Measurements from ENCODE around the gene DUS1L.
A peak's percentile ranks its signal among the peaks of the same experiment; 100 is the strongest.

DUS1L gene

DNA sequence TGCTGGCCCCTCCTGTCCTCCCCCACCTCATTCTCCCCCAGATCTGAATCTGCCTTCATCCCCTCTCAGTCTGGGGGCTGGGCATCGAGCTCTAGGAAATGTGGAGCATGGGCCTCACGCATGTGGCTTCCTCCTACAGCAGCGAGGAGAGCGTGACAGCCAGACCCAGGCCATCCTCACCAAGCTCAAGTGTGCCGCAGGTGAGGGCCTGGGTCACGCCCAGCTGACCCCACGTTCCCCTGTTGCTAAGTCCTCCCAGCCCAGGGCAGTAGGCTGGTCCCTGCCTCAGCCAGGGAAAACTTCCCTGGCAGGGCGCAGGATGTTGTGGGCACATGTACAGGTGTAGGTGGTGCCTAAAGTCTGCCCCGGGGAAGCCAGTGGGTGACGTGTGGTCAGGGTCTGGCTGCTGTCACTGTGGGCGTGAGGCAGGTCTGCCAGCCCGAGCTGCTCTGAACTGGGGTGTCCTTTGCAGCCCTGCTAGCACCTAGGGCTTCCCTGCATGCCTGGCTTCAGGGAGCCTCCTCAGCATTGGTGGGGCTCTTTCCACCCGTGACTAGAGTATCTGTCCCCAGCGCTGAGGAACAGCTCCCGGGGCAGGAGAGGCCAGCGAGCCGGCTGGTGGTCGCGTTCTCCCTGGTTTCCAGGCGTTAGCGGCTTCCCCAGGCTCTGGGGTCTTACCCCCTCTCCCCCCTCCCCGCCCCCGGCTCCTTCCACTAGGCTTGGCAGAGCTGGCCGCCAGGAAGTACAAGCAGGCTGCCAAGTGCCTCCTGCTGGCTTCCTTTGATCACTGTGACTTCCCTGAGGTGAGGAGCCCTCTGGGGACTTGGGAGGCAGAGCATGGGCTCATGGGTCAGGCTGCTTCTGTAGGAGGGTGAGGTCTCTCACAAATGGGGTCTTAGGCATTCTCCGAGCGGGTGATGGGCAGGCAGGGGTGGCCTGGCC, 10.3 kb downstream of the DUS1L start:
- no peak for DNase-seq

DNA sequence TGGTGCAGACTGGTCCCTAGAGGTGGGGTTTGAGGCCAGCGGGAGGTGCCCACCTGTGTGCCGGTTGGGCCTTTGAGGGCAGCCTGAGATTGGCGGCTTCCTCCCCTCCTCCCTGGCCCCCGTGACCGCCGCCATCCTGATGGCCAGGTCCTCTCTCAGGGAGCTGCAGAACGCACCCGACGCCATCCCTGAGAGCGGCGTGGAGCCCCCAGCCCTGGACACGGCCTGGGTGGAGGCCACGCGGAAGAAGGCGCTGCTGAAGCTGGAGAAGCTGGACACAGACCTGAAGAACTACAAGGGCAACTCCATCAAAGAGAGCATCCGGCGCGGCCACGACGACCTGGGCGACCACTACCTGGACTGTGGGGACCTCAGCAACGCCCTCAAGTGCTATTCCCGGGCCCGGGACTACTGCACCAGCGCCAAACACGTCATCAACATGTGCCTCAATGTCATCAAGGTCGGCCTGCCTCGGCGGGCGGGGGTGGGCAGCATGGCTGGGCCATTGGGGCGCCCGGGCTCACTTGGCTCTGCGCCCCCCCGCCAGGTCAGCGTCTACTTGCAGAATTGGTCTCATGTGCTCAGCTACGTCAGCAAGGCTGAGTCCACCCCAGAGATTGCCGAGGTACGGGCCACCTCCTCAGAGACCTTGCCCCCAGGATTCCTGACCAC, 11.1 kb downstream of the DUS1L start:
- no peak for DNase-seq

DNA sequence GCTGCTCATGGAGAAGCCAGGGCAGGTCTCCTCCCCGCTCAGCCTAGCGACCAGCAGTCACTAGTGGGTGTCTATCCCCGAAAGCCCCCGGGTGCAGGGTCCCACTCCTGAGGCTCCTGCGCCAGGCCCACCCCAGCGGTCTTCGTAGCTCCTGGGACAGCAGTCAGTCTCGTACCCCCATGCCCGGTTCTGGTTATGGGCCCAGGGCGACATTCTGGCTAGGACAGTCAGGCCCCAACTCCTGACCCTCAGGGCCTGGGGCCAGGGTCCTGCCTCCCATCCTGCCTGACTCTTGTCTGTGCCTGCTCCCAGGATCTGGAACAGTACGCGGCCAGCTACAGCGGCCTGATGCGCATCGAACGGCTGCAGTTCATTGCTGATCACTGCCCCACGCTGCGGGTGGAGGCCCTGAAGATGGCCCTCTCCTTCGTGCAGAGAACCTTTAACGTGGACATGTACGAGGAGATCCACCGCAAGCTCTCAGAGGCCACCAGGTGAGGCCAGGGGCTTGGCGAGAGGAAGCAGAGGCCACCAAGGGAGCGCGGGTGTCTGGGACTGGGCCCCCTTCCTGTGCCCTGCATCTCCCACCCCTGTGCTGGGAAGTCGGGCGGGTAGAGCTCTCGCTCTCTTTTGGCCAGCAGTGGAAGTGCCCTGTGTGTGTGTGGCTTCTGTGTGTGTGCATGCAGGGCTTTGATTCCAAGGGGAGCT, 11.9 kb downstream of the DUS1L start:
- DNase-seq, result peak; percentile 2

GRCh38 chr17:82053130-82053529, 12.5 kb downstream of the DUS1L start:
- no peak for DNase-seq

DNA sequence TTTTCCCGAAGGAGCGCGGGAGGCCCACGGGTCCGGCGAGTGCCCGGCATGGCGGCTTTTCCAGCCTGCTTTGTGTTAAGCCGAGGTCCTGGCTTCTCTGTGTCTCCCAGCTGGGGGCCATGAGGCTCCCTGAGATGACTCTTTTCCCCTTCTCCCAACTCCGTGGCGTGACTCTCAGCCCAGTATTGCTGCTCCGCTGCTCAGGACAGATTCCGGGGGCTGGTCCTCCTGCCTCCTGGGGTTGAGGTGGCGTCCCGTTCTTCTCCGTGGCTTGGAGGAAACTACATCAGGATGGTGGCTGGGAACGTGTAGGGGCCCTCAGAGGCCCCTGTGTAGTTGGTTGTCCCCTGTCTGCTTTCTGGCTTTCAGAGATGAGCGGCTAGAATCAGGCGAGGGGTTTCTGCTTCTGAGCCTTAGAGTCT, 13.0 kb downstream of the DUS1L start:
- DNase-seq, result no peak

GRCh38 chr17:82051776-82052637, 13.6 kb downstream of the DUS1L start, which contains the start of the genes GPS1 and RFNG:
GPS1 (plus strand) TSS chr17:82051898; CDS start chr17:82051932, 34 bp downstream.
RFNG (minus strand) TSS chr17:82051811; CDS start chr17:82051766, 45 bp downstream.
- peak; percentile 89 for DNase-seq

DNA sequence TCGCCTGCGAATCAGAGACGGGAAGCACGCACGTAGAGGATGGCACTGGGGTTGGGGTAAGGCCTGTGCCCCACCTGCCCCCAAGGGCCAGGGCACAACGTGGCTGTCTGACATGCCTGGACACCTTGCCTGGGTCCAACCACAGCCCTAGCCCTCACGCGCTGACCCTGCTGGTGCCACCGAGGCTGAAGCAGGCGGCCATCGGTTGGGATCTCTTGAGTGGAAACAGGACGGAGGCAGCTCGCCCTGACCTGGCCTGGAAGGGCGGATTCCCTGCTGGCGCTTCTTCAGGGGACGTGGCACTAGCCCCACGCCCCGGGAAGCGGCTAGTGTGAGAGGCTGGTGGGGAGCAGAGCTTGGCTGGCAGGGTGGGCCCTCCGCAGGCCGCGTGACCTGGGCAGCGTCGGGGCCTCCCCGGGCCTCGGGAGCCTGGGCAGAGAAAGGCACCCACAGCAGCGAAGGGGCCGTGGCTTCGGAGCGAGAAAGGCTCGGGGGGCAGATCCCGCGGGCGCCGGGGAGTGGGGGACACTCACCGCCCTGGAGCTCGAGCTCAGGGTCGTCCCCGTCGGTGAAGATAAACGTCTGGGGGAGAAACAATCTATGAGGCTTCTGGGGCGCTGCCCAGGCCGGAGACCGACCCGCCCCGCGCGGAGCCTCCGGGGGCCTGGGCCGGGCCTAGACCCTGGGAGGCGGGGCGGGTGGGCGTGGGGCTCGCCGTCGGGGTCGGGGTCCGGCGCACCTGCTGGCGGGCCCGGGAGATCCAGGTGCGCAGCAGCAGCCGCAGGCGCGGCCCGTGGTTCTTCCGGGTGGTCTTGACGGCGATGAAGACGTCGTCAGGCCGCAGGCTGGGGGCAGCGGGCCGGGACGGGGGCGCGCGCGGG, 14.6 kb downstream of the DUS1L start:
- DNase-seq, result no peak

GRCh38 chr17:82050152-82050760, 15.3 kb downstream of the DUS1L start:
- DNase-seq, result no peak

GRCh38 chr17:82049521-82049971, 16.1 kb downstream of the DUS1L start:
- peak; percentile 2 for DNase-seq

DNA sequence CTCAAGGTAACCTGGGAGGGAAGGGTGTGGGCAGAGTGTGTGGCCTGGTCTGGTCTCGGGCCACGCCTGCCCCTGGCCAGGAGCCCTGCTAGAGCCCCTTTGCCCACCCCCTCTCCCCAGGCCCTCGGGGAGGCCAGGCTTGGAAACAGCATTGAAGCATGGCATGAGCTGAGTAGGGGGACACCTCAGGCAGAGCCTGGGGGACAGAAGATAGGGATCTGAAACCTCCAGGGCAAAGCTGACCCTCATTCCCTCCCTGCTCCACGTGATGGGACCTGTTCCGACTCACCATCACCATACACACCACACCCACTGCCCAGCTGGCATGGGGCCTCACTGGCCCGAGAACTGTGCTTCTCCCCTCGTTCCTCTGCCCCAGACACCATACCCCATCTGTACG, 16.5 kb downstream of the DUS1L start:
- DNase-seq, result no peak

- DNase-seq, result no peak
Observed at GRCh38 chr17:82048571-82048971, 17.0 kb downstream of the DUS1L start.

- peak; percentile 1 for DNase-seq
Observed at GRCh38 chr17:82047914-82048570, 17.6 kb downstream of the DUS1L start.

GRCh38 chr17:82047379-82047778, 18.2 kb downstream of the DUS1L start:
- DNase-seq, result no peak

DNA sequence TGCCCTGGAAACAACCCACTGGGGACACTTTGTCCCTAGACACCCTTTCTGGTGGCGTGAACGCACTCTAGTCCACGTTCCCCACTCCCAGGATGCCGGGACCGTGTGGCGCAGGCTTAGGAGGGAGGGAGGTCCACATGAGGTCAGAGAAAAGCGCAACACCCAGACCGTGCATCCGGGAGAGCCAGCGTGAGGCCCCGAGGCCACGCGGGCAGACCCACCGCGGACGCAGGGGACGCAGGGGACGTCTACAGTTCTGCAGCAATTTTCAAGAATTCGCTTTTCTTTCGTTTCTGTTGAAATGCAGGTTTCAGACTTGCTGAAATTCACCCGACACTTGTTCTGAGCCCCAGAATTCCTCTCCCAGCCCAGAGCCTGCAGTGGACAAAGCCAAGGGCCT, 18.7 kb downstream of the DUS1L start:
- DNase-seq, result no peak

GRCh38 chr17:82045936-82046484, 19.6 kb downstream of the DUS1L start:
- no peak for DNase-seq

- no peak for DNase-seq
Observed at GRCh38 chr17:82043507-82043906, 22.1 kb downstream of the DUS1L start.

- DNase-seq, result no peak
Observed at GRCh38 chr17:82042649-82043048, 23.0 kb downstream of the DUS1L start.

GRCh38 chr17:82041144-82041814, 24.3 kb downstream of the DUS1L start:
- no peak for DNase-seq

- no peak for DNase-seq
Observed at GRCh38 chr17:82039695-82040299, 25.8 kb downstream of the DUS1L start.
